ENCODE results near the gene IQGAP2.
"Not testable (repeated sequence)": the region's sequence is repeated elsewhere in the genome, so short reads cannot be mapped to it uniquely, and the experiment has no call there.

IQGAP2 gene

DNA sequence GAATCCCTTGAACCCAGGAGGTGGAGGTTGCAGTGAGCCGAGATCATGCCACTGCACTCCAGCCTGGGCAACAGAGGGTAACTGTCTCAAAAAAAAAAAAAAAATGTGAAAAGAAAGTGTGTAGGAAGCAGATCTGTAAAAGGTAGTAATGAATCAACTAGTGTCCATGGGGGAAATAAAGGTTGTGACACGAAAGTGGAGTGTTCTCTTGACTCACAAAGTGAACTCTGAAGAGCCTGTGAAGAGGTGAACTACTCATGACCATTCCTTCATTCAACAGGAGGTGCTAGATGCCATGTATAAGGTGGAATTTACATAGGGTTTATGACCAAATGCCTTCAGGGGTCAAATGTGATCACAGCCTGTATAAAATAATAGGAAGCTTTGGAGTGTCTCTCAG lies 12.8 kb downstream of the IQGAP2 start:
- no peak for DNase-seq

DNA sequence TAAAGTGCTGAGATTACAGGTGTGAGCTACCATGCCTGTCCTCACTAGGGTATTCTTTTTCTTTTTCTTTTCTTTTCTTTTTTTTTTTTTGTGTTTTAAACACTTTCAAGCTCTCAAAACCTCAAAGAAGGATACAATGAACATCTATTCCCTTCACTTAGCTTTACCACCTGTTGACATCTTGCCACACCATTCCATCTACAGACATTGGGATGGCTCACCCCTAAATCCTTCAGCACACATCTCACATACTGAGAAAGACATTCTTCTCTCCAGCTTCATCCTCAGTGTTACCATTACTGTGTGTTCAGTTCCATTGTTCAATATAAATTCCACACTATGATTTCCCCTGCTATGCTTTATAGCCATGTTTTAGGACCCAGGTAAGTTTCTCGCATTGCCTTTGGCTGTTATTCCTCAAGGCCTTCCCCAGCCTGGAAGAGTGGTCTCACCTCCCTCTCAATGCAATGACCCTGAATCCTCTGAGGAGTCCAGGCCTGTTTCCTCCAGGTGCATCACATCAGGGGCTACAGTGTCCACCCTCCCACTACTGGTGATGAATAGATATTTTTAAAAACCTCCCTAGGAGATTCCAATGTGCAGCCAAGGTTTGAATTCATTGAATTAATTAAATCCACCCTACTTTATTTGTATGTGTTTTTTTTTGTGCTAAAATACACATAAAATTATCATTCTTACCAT lies 16.7 kb downstream of the IQGAP2 start:
- no peak for DNase-seq

DNA sequence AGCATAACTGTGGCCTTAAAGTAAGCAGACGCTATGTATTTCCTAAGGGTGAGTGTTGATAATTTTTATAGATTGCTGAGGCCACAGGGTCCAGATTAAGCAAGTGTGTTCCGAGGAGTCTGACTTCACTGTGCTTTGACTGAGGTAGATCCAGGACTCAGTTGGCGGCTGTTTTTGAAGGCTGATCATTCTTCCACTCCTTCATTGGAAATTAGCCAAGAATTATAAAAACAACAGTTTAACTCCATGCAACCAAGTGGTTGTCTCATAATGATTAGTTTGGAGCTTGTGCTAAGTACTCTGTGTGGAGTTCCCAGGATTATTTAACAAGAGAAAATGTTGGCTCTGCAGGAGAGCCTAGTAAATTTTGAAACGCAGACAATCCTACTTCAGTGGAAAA lies 19.1 kb downstream of the IQGAP2 start:
- no peak for DNase-seq

DNA sequence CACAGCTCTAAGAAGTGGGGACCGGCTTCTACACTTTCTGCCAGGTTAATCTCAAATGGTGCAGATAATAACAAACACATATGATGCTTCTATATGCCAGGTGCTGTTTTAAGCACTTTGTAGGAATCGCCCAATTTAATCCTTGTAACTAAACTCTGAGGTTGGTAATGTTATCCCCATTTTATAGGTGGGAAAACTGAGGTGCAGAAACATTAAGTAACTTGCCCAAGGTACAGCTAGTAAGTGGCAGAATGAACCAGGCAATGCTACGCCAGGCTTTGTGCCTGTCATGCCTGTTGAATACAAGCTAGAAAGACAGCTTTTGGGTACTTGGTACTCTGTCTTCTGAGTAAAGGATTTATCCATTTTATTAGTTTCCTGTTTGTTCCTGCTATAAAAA lies 19.7 kb downstream of the IQGAP2 start:
- no peak for DNase-seq

DNA sequence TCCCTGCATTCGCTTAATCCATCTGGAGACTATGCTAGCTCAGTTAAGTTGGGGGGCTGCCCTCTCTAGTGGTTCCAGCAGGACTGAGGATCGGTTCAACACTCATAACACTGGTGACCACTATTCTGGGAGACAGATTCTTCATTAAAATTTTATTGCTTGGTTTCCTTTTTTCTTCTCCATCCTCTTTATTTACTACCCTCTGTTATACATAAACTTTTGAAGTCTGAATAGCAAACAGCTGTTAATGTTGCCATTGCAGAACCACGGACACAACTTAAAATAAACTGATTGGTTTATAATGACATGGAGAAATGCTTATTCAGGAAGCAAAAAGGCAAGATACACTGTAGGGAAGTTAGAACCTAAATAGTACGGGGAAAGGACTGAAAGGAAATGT lies 22.1 kb downstream of the IQGAP2 start:
- DNase-seq = peak; percentile 58 to 66

DNA sequence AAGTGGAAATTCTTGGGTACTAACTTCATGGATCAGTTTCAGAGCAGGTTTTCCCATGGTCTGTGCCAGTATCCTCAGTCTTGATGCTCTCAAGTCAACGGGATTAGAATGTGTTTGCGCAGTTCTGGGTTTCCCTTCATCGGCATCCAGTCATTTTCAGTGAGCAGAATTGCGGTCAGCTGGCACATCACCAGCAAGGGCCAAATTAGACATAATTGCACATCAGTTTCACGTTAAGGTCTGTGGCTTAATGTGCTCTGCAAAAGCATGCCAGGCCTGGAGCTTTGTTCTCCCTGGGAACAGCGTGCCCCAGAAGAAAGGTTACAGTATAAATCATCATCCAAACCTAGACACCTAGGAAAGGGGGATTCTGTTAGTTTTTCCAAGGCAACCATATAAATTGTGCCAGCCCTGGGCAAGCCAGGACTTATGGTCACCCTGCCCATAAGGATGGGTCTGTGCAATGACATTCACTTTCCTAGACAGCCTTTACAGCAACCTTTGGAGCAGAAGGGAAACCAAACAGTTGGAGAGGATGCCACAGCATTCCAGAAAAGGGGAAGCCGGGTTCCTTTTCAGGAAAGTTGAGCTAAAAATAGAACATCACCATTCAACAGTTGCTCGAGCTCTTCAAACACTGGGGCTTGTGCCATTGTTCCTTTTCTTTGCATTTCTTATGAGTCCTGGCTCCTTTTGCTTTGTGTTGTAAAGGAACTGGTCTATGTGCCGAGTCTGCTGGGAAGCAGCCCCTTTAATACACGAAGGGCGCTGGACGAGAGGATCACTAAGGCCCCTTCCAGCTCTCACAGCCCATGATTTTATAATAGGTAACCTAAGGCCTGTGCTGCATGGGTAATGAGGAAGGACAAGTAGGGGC lies 23.1 kb downstream of the IQGAP2 start:
- DNase-seq = peak in 1 of 2 experiments; percentile 6

DNA sequence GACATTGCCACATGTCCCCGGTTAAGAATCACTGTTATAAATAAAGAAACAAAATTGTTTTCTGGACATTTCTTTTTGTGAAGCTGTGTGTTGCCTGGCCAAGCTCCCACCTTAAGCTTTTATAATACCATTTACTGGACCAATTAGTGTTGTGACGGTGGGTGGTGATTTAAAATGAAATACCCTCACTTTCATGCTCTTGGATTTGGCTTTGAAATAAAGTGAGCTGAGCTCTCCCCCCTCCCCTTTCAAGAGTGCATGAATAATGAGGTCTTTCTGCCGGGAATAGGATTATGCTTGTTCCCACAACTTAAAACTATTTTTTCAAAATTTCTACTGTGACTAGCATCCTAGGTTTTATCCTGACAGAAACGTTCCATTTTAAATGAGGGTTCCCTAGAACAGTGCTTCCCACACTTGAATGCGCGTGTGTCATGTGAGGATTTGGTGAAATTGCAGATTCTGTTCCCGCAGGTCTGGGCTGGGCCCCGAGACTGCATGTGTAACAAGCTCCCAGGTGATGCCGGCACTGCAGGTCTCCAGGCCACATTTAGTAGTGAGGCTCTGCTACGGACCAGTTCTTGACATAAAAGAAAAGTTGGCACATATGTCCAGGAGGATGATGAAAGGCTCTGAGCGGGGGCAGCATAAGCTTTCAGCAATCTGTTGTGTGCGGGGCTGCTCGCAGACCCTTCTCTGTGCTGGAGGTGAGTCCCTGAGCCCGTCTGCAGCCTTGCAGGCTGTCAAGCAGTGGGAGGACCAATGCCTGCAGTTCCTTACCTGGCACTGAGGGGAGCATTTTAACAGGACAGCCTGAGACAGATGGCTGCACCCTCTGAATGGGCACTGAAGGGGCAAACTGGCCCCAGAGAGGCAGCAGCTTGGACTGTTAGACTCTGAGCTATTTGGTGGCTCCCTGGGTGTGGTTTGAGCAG lies 24.4 kb downstream of the IQGAP2 start:
- DNase-seq = no peak

DNA sequence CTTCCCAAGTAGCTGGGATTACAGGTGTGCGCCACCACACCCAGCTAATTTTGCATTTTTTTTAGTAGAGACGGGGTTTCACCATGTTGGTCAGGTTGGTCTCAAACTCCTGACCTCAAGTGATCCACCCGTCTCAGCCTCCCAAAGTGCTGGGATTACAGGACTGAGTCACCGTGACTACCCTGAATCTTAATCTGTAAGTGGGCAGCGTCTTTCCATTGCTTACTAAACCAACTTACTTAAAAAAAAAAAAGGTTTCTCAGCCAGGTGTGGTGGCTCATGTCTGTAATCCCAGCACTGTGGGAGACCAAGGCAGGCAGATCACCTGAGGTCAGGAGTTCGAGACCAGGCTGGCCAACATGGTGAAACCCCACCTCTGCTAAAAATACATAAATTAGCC lies 25.5 kb downstream of the IQGAP2 start:
- DNase-seq = not testable (repeated sequence)

DNA sequence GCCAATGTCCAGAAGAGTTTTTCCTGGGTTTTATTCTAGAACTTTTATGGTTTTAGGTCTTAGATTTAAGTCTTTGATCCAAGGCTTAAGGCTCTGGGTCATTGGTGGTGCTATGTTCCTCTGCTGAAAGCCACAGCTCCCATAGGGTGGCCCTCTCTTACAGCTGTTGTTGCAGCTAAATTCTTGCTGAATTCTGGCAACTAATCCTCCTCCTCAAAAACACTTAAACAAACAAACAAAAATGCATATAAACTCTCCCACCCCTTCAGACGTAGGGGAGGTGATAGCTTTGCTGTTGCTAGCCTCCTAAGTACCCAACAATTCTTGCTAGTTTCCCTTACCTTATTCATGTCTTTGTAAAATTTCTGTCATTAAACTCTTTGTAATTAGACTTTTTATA lies 30.2 kb downstream of the IQGAP2 start:
- DNase-seq = no peak

DNA sequence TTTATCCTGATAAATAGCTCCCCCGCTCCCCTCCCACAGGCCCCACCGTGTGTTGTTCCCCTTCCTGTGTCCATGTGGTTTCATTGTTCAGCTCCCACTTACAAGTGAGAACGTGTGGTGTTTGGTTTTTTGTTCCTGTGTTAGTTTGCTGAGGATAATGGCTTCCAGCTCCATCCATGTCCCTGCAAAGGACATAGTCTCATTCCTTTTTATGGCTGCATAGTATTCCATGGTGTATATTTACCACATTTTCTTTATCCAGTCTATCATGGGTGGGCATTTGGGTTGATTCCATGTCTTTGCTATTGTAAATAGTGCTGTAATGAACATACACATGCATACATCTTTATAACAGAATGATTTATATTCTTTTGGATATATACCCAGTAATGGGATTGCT lies 34.4 kb downstream of the IQGAP2 start:
- not testable (repeated sequence) for DNase-seq

DNA sequence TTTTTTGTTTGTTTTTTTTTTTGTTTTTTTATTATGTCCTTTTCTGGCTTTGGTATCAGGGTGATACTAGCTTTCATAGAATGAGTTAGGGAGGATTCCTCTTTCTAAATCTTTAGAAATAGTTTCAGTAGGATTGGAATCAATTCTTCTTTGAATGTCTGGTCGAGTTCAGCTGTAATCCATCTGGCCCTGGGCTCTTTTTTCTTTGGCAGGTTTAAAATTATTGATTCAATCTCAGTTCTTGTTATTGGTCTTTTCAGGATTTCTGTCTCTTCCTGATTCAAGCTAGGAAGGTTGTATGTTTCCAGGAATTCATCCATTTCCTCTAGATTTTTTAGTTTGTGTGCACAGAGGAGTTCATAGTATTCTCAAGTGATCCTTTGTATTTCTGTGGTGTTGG lies 34.9 kb downstream of the IQGAP2 start:
- no peak for DNase-seq

DNA sequence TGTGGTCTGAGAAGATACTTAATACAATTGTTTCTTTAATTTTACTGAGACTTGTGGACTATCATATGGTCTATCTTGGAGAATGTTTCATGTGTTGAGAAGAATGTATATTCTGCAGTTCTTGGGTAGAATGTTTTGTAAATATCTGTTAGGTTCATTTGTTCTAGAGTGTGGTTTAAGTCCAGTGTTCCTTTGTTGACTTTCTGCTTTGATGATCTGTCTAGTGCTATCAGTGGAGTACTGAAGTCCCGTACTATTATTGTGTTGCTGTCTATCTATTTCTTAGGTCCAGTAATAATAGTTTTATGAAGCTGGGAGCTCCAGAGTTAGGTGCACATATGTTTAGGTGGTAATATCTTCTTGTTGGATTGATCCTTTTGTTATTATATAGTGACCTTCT lies 36.1 kb downstream of the IQGAP2 start:
- DNase-seq = no peak

DNA sequence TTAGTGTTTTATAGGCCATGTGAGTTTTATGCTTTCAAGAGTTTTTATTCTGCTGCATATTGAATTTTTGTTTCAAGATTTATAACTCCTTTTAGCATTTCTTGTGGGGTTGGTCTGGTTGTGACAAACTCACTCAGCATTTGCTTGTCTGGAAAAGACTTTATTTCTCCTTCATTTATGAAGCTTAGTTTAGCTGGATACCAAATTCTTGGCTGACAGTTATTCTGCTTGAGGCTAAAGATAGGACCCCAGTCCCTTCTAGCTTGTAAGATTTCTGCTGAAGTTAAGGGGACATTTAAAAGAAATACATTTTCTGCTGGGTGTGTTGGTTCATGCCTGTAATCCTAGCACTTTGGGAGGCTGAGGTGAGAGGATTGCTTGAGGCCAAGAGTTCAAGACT lies 36.8 kb downstream of the IQGAP2 start:
- no peak for DNase-seq

DNA sequence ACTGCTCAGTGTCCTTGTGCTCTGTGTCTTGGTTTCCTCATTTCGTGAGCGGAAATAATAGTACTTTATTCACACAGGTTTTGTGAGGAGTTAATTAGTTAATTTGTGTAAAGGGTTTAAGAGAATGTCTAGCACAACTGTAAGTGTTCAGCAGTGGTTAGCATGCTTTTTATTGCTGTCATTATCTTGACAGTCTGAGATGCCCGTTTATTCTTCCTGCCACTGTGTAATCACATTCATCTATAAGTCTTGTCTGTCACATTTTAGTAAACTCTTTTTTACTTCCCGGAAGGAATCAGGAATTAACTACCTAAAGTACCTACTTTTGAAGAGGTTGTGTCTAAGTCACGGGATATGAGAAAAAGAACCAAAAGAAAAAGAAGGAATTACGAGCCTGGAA lies 38.0 kb downstream of the IQGAP2 start:
- DNase-seq = no peak

DNA sequence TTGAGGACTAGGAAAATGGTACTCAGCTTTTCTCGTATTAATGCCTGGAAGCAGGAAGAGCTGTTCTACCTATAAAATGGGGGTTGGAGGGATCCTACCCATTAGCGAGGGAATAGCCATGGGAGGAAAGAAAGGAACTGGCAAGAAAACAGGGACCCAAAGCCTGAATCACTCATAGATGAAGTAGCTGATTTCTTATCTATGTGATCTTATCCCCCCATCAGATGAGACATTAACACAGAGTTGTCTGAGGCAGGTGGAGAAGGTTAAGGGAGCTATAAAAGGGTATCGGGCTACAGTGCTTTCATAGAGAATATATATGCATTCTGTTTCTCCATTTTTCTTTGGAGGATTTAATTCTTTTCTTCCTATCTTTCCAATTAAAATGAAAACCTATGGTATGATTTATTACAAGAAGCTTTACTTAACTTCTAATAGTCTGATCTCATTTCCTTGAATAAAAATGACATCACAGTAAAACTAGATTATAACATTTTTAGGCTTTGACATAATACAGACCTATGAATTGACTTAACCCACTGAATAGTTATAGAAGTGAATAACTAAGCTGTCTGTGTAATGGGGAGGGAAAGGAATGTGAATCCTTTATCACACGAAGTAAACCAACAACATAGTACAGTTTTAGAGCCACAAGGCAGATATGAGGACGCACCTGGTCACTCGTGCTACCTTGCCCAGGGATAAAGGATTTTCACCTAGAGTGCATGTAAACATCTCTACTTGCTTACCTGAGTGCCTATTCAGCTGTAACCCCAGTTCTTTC lies 39.0 kb downstream of the IQGAP2 start:
- DNase-seq = no peak

DNA sequence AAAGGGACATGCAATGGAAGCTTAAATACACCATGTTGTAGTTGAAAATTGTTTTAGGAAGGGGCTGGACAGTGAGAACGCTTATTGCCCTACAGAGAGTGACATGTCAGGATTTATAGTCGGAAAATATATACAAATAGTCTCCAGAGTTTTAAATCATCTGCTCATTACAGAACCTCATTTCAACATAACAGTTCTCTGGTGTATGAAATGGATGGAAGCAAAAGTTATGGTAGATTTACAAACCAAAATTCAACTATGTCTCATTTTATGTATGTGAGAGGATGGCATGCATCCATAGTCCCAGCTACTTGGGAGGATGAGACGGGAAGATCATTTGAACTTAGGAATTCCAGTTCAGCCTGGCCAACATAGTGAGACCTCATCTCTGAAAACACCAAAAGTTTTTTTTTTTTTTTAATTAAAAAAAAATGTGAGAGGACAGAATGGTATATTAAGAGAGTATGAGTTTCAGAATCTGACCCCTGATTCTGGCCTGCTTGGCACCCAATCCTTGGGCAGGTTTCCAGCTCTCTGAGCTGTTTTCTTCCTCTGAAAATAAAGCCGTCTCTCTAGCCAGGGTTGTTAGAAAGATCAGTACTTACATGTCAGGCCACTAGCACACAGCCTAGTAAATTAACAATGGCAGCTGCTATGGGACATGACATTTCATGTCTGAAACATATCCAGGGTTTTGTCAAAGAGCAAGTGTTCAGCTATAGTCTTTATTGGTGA lies 40.1 kb downstream of the IQGAP2 start:
- no peak for DNase-seq

DNA sequence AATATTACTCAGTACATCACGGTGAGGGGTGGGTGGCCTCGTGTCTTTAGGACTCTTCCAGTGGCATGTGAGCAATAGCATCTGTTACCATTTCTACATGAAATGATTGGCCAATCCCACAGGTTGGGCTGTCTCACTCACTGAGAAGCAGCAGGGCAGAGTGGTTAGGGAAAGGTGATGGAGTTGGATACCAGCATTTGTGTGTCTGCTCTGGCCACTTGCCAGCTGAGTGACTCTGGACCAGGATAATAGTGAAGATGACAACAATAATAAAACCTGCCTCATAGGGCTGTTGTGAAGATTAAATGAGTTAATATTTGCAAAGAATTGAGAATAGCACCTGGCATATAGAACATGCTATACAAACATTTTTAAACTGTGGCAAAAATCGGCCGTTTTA lies 42.0 kb downstream of the IQGAP2 start:
- DNase-seq = no peak

DNA sequence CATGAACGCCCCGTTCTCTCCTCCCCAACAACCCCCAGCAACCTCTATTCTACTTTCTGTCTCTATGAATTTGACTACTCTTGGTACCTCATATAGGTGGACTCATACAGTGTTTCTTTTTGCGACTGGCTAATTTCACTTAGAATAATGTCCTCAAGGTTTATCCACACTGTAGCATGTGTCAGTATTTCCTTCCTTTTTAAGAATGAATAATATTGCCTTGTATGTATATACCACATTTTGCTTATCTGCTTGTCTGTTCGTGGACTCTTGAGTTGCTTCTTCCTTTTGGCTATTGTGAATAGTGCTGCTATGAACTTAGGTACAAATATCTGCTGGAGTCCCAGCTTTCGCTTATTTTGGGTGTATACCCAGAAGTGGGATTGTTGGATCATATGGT lies 42.7 kb downstream of the IQGAP2 start:
- DNase-seq = no peak

DNA sequence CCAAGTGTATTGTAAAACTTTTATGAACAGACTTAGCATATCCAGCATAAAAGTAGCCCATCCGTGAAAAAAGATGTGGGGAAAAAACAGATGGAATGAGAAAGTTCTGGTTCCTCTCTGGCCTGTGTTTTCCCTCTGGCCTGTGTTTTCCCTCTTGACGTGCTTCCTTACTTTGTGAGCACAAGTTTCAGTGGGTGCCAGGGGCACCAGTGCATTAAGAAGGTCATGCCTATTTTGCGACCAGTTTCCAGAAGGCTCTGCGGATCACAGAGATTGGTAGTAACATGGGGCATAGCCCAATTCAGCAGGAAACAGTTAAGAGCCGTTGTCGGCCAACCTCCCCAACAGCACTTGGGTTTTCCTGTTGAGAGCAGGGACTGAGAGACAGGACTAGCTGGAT lies 43.7 kb downstream of the IQGAP2 start:
- DNase-seq = no peak

DNA sequence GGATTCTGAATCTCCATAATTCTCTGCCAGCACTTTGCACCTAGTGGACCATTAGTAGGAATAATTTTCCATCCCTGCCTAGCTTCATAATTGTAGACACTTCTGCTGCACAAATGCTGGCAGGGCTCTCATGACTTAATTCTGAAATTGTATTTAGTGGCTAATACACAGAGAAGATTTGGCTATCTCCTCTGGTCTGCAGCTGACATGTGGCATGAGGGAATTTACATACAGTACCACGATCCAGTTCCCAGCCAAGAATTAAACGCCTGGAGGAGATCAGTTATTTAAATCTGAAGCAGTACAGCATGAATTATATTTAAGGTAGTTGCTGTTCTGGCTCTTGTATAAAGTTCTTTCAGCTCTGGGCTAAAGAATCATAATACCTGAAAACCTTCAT lies 46.5 kb downstream of the IQGAP2 start:
- no peak for DNase-seq

DNA sequence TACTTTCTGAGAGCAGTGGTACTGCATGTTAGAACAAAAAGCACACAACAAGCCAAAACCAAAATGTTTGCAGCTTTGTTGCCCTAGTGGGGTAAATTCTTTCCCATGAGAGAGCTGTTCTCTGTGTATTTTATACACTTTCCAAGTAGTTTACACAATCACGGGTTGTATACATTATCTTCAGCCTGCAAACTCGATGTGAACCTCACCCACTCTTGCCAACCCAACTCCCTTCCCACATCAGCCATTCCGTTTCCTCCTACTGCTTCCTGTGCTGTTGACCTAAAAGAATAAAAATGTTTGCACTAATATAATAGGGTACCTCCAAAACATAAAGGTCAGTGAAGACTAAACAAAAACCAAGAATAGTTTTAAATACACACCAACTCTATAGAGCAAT lies 47.0 kb downstream of the IQGAP2 start:
- DNase-seq = no peak

Data from Kasumi-1 (cell line).